Endothelial cell of umbilical vein (primary cell): ENCODE data around the gene VKORC1. TPM values are rescaled to one million over a fixed set of nuclear protein-coding genes. Genes with fewer than 3 reads are reported as not detected.

Source experiments
- BruUV-seq: library from RNA; stranded (reverse); fragments of 400-500 nt; replicated peaks from 2 replicates; lab custom pipeline; 2021; lab: Mats Ljungman, UMichigan
- CTCF ChIA-PET: fragments of 300-600, 350-600 bp; sonication (Branson Sonifier 250); formaldehyde crosslinking; loops from one replicate; lab custom pipeline; 2021; ENCODE audit warnings: antibody characterized with exemption, inconsistent platforms; lab: Charles Lee
- POLR2A ChIA-PET: fragments of 300-600, 350-600 bp; sonication (Branson Sonifier 250); formaldehyde crosslinking; loops from one replicate; lab custom pipeline; 2021; ENCODE audit warnings: antibody characterized with exemption, inconsistent platforms; lab: Charles Lee
- DNase-seq: peaks from one replicate; pipeline ENCODE4 v3.0.0-alpha.2; 2011; ENCODE audit warnings: low read depth, low spot score
- FAIRE-seq: peaks from 2 replicates; lab custom pipeline; 2011; peaks lifted over from hg19 to GRCh38; lab: Jason Lieb, UNC
- H2AFZ ChIP-seq: 2 replicates; pipeline ENCODE4 v1.6.0; 2012; ENCODE audit warnings: low read depth, low read length, control low read depth, inconsistent platforms
- H3K27ac ChIP-seq: 2 replicates; pipeline ENCODE4 v1.5.1; 2011; ENCODE audit warnings: low read depth, mild to moderate bottlenecking, control low read depth, low read length, moderate library complexity; ENCODE audit not compliant: insufficient read depth
- H3K27me3 ChIP-seq, 2 experiments: 2 replicates each; pipeline versions ENCODE4 v1.6.0 to v1.6.1; 2011; ENCODE audit warnings: low read length in 2 of 2, mixed read lengths in 1 of 2; ENCODE audit not compliant: control insufficient read depth in 2 of 2, insufficient read depth in 2 of 2
- H3K36me3 ChIP-seq, 2 experiments: 2 replicates in 1 of 2; 3 replicates in 1 of 2; pipeline ENCODE4 v1.5.1; 2011; ENCODE audit warnings: low read length in 2 of 2, mild to moderate bottlenecking in 1 of 2, moderate library complexity in 1 of 2; ENCODE audit not compliant: control insufficient read depth in 2 of 2, insufficient read depth in 2 of 2; ENCODE audit errors: extremely low read depth in 1 of 2
- H3K4me1 ChIP-seq: 3 replicates; pipeline ENCODE4 v1.5.1; 2011; ENCODE audit warnings: mild to moderate bottlenecking, low read length; ENCODE audit not compliant: control insufficient read depth, insufficient read depth; ENCODE audit errors: extremely low read depth
- H3K4me2 ChIP-seq: 2 replicates; pipeline ENCODE4 v1.6.1; 2011; ENCODE audit warnings: low read length, control low read depth, mixed read lengths; ENCODE audit not compliant: insufficient read depth
- H3K4me3 ChIP-seq, 3 experiments: fragments of 200-600 bp in 1 of 3; sonication (generic), shearing (Covaris generic) in 1 of 3; replicated peaks in 1 of 3; 2 replicates each; pipeline ENCODE4 v1.5.1; 2011 to 2016; ENCODE audit warnings: control low read depth in 3 of 3, low read length in 3 of 3, mild to moderate bottlenecking in 2 of 3, inconsistent platforms in 1 of 3, low read depth in 1 of 3, moderate library complexity in 1 of 3; ENCODE audit not compliant: insufficient read depth in 1 of 3
- H3K79me2 ChIP-seq: 2 replicates; pipeline ENCODE4 v1.6.0; 2012; ENCODE audit warnings: low read length, inconsistent platforms; ENCODE audit not compliant: control insufficient read depth, insufficient read depth
- H3K9ac ChIP-seq: replicated peaks from 2 replicates; pipeline ENCODE3; 2011; ENCODE audit warnings: low read length, control low read depth; ENCODE audit not compliant: insufficient read depth; ENCODE audit errors: extremely low read depth
- H3K9me1 ChIP-seq: replicated peaks from 3 replicates; pipeline ENCODE4 v1.6.0; 2011; ENCODE audit warnings: mild to moderate bottlenecking, low read length; ENCODE audit not compliant: control insufficient read depth, insufficient read depth; ENCODE audit errors: extremely low read depth
- H3K9me3 ChIP-seq: replicated peaks from 2 replicates; pipeline ENCODE4 v1.5.1; 2012; ENCODE audit warnings: low read length, inconsistent platforms; ENCODE audit not compliant: control insufficient read depth, insufficient read depth
- H4K20me1 ChIP-seq: replicated peaks from 2 replicates; pipeline ENCODE3; 2011; ENCODE audit warnings: mild to moderate bottlenecking, low read length; ENCODE audit not compliant: control insufficient read depth, insufficient read depth; ENCODE audit errors: extremely low read depth
- CTCF ChIP-seq, 2 donors: IDR thresholded peaks; 1 replicate in 1 of 2; 2 replicates in 1 of 2; pipeline ENCODE4 v1.5.1; 2011; ENCODE audit warnings: low read length in 2 of 2, mild to moderate bottlenecking in 2 of 2, moderate library complexity in 2 of 2, control low read depth in 1 of 2, inconsistent platforms in 1 of 2, low read depth in 1 of 2; ENCODE audit not compliant: insufficient read depth in 1 of 2; ENCODE audit errors: extremely low read depth in 1 of 2
- EZH2 ChIP-seq: IDR thresholded peaks from 2 replicates; pipeline ENCODE4 v1.6.1; 2012; ENCODE audit warnings: borderline replicate concordance, low read depth, mild to moderate bottlenecking, moderate library complexity, low read length, inconsistent platforms; ENCODE audit not compliant: severe bottlenecking
- FOS ChIP-seq: IDR thresholded peaks from 2 replicates; pipeline ENCODE4 v1.6.1; 2011; ENCODE audit warnings: mild to moderate bottlenecking, low read length, moderate library complexity, borderline replicate concordance; ENCODE audit not compliant: insufficient read depth
- GATA2 ChIP-seq: IDR thresholded peaks from 2 replicates; pipeline ENCODE4 v1.7.0; 2011; ENCODE audit warnings: low read depth, mild to moderate bottlenecking, moderate library complexity, mixed read lengths, low read length; ENCODE audit not compliant: insufficient read length, insufficient read depth
- JUN ChIP-seq: IDR thresholded peaks from 2 replicates; pipeline ENCODE4 v1.6.1; 2011; ENCODE audit warnings: borderline replicate concordance, low read depth; ENCODE audit not compliant: insufficient read length, insufficient read depth
- MAX ChIP-seq: IDR thresholded peaks from 2 replicates; pipeline ENCODE4 v1.6.1; 2011; ENCODE audit not compliant: insufficient read depth, insufficient read length
- MYC ChIP-seq: IDR thresholded peaks from one replicate; pipeline ENCODE4 v1.6.1; 2011; ENCODE audit warnings: mild to moderate bottlenecking, low read depth, low read length
- POLR2A ChIP-seq: IDR thresholded peaks from 2 replicates; pipeline ENCODE4 v1.6.1; 2012; ENCODE audit warnings: low read depth, mild to moderate bottlenecking, control low read depth, low read length
- POLR2AphosphoS5 ChIP-seq: IDR thresholded peaks from 2 replicates; pipeline ENCODE4 v1.6.1; 2012; ENCODE audit warnings: low read depth, mild to moderate bottlenecking, control low read depth, low read length, moderate library complexity; ENCODE audit not compliant: insufficient read depth
- dilution Hi-C: fragments of 300-500 bp; cut with MboI; formaldehyde crosslinking; loops from one replicate; pipeline ENCODE4 v1.15.0; 2019; ENCODE audit warnings: low sequenced_read_pairs; ENCODE audit not compliant: extremely low pct_ligation_motif_present
- intact Hi-C: fragments of 100-400 bp; cut with micrococcal nuclease; formaldehyde crosslinking; loops from one replicate; pipeline ENCODE4 v1.10.0; 2022
- polyA plus RNA-seq, 4 experiments: library from polyadenylated mRNA; depleted of rRNA in 3 of 4; stranded (reverse) in 3 of 4; unstranded in 1 of 4; fragments of >200 nt; gene quantifications; 2 replicates each; pipeline versions ENCODE4 v1.2.1 to v1.2.3, GENCODE V29; 2011 to 2012; ENCODE audit warnings: missing spikeins in 1 of 4
- total RNA-seq: library from RNA; stranded (reverse); gene quantifications from 2 replicates; pipeline ENCODE4 v1.2.3, GENCODE V29; 2021

The VKORC1 gene
- total and polyA plus RNA-seq, 2 donors (not counting 3 experiments of a cell fraction or from before 2014, with no cell fraction given) = 93.5 to 586 TPM

GRCh38 chr16:31083981-31084380 is 10.6 kb downstream of the VKORC1 start:
- intact Hi-C loops = no loop called here
- Histone ChIP-seq H3K9me1 (no peaks in the 10 kb centered on the region), H3K36me3 (peaks cover 0 to 21% of the 10 kb centered on the region in 2 experiments), H3K4me1 (no peaks in the 10 kb centered on the region), H3K4me3 (no peak overlapping the region), H3K27me3 (no peaks in the 10 kb centered on the region), H3K4me2 (no peak overlapping the region), H3K9me3 (no peaks in the 10 kb centered on the region), H3K9ac (no peak overlapping the region), H3K27ac (no peak overlapping the region), H2AFZ (no peak overlapping the region), H3K79me2 (peaks cover 2% of the 10 kb centered on the region), H4K20me1 (no peaks in the 10 kb centered on the region)
- dilution Hi-C loops = no loop called here
- no peak for FAIRE-seq
- ChIA-PET POLR2A (interaction anchor here (1.9 kb wide), 1 partner anchor 10 kb away, joined by 6 read pairs; the partner anchor contains the start of genes ZNF646 and ZNF668), CTCF (interaction anchor here (1.0 to 1.5 kb wide), 2 partner anchors 10 to 16 kb away, joined by 3 read pairs; partner anchors contain the start of genes ZNF646 and ZNF668)
- no peak for DNase-seq
- BruUV-seq = no TSS peak
- TF ChIP-seq MAX = no peak
- TF ChIP-seq GATA2 = no peak
- TF ChIP-seq CTCF (IDR thresholded peaks at IDR 0.05; ENCODE audit: extremely low read depth in 1 of 2, insufficient read depth in 1 of 2, low read depth in 1 of 2, low read length in 2 of 2) = no peak
- no peak for TF ChIP-seq EZH2
- TF ChIP-seq POLR2AphosphoS5 = no peak
- no peak for TF ChIP-seq POLR2A
- no peak for TF ChIP-seq JUN
- TF ChIP-seq FOS = no peak
- no peak for TF ChIP-seq MYC
